Measurements from ENCODE around the gene SAMD14. TPM values are rescaled to one million over a fixed set of nuclear protein-coding genes. Genes with fewer than 3 reads are reported as not detected.

SAMD14 gene
- total and polyA plus RNA-seq, 2 experiments from 2014 or later: 0.70 to 4.7 TPM

DNA sequence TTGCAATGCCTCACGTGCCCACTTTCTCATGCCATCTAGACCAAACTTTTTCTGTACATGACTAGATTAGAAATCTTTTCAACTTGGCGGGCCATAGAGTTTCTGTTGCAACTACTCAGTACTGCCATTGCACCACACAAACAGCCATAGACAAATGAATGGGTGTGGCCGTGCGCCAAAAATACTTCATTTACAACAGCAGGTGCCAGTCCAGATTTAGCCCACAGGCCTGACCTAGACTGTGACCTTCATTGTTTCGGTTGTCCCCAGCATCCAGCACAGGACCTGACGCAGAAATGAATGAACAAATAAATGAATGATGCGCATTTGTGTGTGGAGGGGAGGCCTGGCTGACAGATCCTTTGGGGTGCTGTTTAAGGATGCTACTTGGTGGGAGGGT is 49.1 kb downstream of the SAMD14 start (continued):
- TF ChIP-seq, protein P1, sequence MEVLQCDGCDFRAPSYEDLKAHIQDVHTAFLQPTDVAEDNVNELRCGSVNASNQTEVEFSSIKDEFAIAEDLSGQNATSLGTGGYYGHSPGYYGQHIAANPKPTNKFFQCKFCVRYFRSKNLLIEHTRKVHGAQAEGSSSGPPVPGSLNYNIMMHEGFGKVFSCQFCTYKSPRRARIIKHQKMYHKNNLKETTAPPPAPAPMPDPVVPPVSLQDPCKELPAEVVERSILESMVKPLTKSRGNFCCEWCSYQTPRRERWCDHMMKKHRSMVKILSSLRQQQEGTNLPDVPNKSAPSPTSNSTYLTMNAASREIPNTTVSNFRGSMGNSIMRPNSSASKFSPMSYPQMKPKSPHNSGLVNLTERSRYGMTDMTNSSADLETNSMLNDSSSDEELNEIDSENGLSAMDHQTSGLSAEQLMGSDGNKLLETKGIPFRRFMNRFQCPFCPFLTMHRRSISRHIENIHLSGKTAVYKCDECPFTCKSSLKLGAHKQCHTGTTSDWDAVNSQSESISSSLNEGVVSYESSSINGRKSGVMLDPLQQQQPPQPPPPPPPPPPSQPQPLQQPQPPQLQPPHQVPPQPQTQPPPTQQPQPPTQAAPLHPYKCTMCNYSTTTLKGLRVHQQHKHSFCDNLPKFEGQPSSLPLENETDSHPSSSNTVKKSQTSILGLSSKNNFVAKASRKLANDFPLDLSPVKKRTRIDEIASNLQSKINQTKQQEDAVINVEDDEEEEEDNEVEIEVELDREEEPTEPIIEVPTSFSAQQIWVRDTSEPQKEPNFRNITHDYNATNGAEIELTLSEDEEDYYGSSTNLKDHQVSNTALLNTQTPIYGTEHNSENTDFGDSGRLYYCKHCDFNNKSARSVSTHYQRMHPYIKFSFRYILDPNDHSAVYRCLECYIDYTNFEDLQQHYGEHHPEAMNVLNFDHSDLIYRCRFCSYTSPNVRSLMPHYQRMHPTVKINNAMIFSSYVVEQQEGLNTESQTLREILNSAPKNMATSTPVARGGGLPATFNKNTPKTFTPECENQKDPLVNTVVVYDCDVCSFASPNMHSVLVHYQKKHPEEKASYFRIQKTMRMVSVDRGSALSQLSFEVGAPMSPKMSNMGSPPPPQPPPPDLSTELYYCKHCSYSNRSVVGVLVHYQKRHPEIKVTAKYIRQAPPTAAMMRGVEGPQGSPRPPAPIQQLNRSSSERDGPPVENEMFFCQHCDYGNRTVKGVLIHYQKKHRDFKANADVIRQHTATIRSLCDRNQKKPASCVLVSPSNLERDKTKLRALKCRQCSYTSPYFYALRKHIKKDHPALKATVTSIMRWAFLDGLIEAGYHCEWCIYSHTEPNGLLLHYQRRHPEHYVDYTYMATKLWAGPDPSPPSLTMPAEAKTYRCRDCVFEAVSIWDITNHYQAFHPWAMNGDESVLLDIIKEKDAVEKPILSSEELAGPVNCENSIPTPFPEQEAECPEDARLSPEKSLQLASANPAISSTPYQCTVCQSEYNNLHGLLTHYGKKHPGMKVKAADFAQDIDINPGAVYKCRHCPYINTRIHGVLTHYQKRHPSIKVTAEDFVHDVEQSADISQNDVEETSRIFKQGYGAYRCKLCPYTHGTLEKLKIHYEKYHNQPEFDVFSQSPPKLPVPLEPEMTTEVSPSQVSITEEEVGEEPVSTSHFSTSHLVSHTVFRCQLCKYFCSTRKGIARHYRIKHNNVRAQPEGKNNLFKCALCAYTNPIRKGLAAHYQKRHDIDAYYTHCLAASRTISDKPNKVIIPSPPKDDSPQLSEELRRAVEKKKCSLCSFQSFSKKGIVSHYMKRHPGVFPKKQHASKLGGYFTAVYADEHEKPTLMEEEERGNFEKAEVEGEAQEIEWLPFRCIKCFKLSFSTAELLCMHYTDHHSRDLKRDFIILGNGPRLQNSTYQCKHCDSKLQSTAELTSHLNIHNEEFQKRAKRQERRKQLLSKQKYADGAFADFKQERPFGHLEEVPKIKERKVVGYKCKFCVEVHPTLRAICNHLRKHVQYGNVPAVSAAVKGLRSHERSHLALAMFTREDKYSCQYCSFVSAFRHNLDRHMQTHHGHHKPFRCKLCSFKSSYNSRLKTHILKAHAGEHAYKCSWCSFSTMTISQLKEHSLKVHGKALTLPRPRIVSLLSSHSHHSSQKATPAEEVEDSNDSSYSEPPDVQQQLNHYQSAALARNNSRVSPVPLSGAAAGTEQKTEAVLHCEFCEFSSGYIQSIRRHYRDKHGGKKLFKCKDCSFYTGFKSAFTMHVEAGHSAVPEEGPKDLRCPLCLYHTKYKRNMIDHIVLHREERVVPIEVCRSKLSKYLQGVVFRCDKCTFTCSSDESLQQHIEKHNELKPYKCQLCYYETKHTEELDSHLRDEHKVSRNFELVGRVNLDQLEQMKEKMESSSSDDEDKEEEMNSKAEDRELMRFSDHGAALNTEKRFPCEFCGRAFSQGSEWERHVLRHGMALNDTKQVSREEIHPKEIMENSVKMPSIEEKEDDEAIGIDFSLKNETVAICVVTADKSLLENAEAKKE (CRISPR knock-in tag; IDR thresholded peaks at IDR 0.05): no peak
- TF ChIP-seq STAT1 (IDR thresholded peaks at IDR 0.05; ENCODE audit: unreplicated experiment): no peak
- TF ChIP-seq ZNF331 (CRISPR knock-in tag; IDR thresholded peaks at IDR 0.05; ENCODE audit: low read depth): no peak
- no peak for TF ChIP-seq NANOG (IDR thresholded peaks at IDR 0.05; ENCODE audit: borderline replicate concordance)
- no peak for TF ChIP-seq CREB1 (CRISPR knock-in tag; IDR thresholded peaks at IDR 0.05; ENCODE audit: low read depth)
- TF ChIP-seq, protein P2, sequence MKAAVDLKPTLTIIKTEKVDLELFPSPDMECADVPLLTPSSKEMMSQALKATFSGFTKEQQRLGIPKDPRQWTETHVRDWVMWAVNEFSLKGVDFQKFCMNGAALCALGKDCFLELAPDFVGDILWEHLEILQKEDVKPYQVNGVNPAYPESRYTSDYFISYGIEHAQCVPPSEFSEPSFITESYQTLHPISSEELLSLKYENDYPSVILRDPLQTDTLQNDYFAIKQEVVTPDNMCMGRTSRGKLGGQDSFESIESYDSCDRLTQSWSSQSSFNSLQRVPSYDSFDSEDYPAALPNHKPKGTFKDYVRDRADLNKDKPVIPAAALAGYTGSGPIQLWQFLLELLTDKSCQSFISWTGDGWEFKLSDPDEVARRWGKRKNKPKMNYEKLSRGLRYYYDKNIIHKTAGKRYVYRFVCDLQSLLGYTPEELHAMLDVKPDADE (IDR thresholded peaks at IDR 0.05): no peak
- no peak for TF ChIP-seq EZH2 (IDR thresholded peaks at IDR 0.05; ENCODE audit: low read depth, unreplicated experiment)
- no peak for TF ChIP-seq EZH2phosphoT487 (IDR thresholded peaks at IDR 0.05; ENCODE audit: unreplicated experiment)
- no peak for TF ChIP-seq ZNF114 (CRISPR knock-in tag; IDR thresholded peaks at IDR 0.05)
- no peak for TF ChIP-seq JUNB (IDR thresholded peaks at IDR 0.05; ENCODE audit: unreplicated experiment)

Measured in GM23338 (cell line).